Measurements from ENCODE around the gene POLDIP2. TPM values are rescaled to one million over a fixed set of nuclear protein-coding genes. Genes with fewer than 3 reads are reported as not detected.

POLDIP2 gene
- total and polyA plus RNA-seq, 10 of the 15 experiments (the other 5 are each of a cell fraction or from before 2014, with no cell fraction given): 22.8 to 196 (median 121) TPM

DNA sequence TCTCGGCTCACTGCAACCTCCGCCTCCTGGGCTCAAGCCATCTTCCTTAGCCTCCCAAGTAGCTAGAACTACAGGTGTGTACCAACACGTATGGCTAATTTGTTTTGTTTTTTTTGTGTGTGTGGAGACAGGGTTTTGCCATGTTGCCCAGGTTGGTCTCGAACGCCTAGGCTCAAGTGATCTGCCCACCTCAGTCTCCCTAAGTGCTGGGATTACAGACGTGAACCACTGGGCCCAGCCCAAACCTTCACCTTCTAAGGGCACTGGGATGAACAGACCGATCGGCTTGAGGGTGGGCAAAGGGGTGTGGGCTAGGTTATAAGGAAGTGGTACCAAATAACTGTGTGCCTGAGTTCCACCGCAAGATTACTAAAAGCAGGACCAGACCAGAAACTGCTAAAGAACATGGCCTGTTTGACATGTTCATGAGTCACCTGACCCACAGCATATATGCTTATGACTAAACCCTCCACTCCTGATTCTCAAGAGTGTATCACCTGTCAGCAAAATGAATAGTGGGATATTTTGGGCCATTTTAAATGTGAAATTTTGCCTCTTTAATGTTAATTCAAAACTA is 30.2 kb downstream of the POLDIP2 start (continued):
- 0 out of 2 replicates have a peak, but pooled peaks have one; percentile 31 for TF ChIP-seq HDGF (IDR thresholded peaks at IDR 0.05)
- TF ChIP-seq, protein P1, sequence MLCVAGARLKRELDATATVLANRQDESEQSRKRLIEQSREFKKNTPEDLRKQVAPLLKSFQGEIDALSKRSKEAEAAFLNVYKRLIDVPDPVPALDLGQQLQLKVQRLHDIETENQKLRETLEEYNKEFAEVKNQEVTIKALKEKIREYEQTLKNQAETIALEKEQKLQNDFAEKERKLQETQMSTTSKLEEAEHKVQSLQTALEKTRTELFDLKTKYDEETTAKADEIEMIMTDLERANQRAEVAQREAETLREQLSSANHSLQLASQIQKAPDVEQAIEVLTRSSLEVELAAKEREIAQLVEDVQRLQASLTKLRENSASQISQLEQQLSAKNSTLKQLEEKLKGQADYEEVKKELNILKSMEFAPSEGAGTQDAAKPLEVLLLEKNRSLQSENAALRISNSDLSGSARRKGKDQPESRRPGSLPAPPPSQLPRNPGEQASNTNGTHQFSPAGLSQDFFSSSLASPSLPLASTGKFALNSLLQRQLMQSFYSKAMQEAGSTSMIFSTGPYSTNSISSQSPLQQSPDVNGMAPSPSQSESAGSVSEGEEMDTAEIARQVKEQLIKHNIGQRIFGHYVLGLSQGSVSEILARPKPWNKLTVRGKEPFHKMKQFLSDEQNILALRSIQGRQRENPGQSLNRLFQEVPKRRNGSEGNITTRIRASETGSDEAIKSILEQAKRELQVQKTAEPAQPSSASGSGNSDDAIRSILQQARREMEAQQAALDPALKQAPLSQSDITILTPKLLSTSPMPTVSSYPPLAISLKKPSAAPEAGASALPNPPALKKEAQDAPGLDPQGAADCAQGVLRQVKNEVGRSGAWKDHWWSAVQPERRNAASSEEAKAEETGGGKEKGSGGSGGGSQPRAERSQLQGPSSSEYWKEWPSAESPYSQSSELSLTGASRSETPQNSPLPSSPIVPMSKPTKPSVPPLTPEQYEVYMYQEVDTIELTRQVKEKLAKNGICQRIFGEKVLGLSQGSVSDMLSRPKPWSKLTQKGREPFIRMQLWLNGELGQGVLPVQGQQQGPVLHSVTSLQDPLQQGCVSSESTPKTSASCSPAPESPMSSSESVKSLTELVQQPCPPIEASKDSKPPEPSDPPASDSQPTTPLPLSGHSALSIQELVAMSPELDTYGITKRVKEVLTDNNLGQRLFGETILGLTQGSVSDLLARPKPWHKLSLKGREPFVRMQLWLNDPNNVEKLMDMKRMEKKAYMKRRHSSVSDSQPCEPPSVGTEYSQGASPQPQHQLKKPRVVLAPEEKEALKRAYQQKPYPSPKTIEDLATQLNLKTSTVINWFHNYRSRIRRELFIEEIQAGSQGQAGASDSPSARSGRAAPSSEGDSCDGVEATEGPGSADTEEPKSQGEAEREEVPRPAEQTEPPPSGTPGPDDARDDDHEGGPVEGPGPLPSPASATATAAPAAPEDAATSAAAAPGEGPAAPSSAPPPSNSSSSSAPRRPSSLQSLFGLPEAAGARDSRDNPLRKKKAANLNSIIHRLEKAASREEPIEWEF (IDR thresholded peaks at IDR 0.05; ENCODE audit: insufficient replicate concordance, low read depth, low read length): no peak
- no peak for TF ChIP-seq BACH1 (IDR thresholded peaks at IDR 0.05; ENCODE audit: borderline replicate concordance)
- no peak for TF ChIP-seq MYB (IDR thresholded peaks at IDR 0.05; ENCODE audit: borderline replicate concordance, low read depth, low read length)
- TF ChIP-seq, protein P2, sequence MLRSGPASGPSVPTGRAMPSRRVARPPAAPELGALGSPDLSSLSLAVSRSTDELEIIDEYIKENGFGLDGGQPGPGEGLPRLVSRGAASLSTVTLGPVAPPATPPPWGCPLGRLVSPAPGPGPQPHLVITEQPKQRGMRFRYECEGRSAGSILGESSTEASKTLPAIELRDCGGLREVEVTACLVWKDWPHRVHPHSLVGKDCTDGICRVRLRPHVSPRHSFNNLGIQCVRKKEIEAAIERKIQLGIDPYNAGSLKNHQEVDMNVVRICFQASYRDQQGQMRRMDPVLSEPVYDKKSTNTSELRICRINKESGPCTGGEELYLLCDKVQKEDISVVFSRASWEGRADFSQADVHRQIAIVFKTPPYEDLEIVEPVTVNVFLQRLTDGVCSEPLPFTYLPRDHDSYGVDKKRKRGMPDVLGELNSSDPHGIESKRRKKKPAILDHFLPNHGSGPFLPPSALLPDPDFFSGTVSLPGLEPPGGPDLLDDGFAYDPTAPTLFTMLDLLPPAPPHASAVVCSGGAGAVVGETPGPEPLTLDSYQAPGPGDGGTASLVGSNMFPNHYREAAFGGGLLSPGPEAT (IDR thresholded peaks at IDR 0.05; ENCODE audit: low read depth): no peak
- TF ChIP-seq SUZ12 (IDR thresholded peaks at IDR 0.05; ENCODE audit: unreplicated experiment): no peak
- TF ChIP-seq YBX1 (IDR thresholded peaks at IDR 0.05): no peak
- TF ChIP-seq HDAC2 (IDR thresholded peaks at IDR 0.05): no peak
- TF ChIP-seq, protein P3, sequence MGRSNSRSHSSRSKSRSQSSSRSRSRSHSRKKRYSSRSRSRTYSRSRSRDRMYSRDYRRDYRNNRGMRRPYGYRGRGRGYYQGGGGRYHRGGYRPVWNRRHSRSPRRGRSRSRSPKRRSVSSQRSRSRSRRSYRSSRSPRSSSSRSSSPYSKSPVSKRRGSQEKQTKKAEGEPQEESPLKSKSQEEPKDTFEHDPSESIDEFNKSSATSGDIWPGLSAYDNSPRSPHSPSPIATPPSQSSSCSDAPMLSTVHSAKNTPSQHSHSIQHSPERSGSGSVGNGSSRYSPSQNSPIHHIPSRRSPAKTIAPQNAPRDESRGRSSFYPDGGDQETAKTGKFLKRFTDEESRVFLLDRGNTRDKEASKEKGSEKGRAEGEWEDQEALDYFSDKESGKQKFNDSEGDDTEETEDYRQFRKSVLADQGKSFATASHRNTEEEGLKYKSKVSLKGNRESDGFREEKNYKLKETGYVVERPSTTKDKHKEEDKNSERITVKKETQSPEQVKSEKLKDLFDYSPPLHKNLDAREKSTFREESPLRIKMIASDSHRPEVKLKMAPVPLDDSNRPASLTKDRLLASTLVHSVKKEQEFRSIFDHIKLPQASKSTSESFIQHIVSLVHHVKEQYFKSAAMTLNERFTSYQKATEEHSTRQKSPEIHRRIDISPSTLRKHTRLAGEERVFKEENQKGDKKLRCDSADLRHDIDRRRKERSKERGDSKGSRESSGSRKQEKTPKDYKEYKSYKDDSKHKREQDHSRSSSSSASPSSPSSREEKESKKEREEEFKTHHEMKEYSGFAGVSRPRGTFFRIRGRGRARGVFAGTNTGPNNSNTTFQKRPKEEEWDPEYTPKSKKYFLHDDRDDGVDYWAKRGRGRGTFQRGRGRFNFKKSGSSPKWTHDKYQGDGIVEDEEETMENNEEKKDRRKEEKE (IDR thresholded peaks at IDR 0.05): no peak
- TF ChIP-seq EP300 (IDR thresholded peaks at IDR 0.05; ENCODE audit: borderline replicate concordance in 1 of 2, control insufficient read depth in 1 of 2, low read depth in 2 of 2, low read length in 2 of 2): peak; percentile 62 to 70; a peak in 2 of 4 replicates
- TF ChIP-seq, protein P4, sequence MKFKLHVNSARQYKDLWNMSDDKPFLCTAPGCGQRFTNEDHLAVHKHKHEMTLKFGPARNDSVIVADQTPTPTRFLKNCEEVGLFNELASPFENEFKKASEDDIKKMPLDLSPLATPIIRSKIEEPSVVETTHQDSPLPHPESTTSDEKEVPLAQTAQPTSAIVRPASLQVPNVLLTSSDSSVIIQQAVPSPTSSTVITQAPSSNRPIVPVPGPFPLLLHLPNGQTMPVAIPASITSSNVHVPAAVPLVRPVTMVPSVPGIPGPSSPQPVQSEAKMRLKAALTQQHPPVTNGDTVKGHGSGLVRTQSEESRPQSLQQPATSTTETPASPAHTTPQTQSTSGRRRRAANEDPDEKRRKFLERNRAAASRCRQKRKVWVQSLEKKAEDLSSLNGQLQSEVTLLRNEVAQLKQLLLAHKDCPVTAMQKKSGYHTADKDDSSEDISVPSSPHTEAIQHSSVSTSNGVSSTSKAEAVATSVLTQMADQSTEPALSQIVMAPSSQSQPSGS (IDR thresholded peaks at IDR 0.05; ENCODE audit: low read length): peak; percentile 48; the same call in 1 of the 2 replicates
- no peak for TF ChIP-seq ZNF384 (IDR thresholded peaks at IDR 0.05; ENCODE audit: borderline replicate concordance, low read depth, low read length)
- TF ChIP-seq, protein P5, sequence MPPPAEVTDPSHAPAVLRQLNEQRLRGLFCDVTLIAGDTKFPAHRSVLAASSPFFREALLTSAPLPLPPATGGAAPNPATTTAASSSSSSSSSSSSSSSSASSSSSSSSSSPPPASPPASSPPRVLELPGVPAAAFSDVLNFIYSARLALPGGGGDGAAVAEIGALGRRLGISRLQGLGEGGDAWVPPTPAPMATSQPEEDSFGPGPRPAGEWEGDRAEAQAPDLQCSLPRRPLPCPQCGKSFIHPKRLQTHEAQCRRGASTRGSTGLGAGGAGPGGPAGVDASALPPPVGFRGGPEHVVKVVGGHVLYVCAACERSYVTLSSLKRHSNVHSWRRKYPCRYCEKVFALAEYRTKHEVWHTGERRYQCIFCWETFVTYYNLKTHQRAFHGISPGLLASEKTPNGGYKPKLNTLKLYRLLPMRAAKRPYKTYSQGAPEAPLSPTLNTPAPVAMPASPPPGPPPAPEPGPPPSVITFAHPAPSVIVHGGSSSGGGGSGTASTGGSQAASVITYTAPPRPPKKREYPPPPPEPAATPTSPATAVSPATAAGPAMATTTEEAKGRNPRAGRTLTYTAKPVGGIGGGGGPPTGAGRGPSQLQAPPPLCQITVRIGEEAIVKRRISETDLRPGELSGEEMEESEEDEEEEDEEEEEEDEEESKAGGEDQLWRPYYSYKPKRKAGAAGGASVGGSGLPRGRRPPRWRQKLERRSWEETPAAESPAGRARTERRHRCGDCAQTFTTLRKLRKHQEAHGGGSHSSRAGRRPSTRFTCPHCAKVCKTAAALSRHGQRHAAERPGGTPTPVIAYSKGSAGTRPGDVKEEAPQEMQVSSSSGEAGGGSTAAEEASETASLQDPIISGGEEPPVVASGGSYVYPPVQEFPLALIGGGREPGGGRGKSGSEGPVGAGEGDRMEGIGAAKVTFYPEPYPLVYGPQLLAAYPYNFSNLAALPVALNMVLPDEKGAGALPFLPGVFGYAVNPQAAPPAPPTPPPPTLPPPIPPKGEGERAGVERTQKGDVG (CRISPR knock-in tag; IDR thresholded peaks at IDR 0.05): no peak
- no peak for TF ChIP-seq SIX5 (IDR thresholded peaks at IDR 0.05; ENCODE audit: low read depth, low read length, severe bottlenecking)

Data from GM12878 (cell line).